Mesothelial cell of epicardium (in vitro differentiated cells): ENCODE results near the gene MS4A6A. TPM values are rescaled to one million over a fixed set of nuclear protein-coding genes. Genes with fewer than 3 reads are reported as not detected.
"Not testable (repeated sequence)": the region's sequence is repeated elsewhere in the genome, so short reads cannot be mapped to it uniquely, and the experiment has no call there.

ENCODE experiments used
- DNase-seq, 2 experiments: peaks; one replicate each; pipeline ENCODE4 v3.0.0; 2021; ENCODE audit warnings: low spot score in 2 of 2; ENCODE audit not compliant: unreplicated experiment in 2 of 2
- H3K27ac Mint-ChIP-seq: 2 replicates; pipeline ENCODE4 v1.8.0; 2021; ENCODE audit warnings: mixed read lengths
- H3K27me3 Mint-ChIP-seq: 2 replicates; pipeline ENCODE4 v1.8.0; 2021; ENCODE audit warnings: low read depth, mixed read lengths
- H3K36me3 Mint-ChIP-seq: 2 replicates; pipeline ENCODE4 v1.8.0; 2021; ENCODE audit warnings: mixed read lengths
- H3K4me1 Mint-ChIP-seq: 2 replicates; pipeline ENCODE4 v1.8.0; 2021; ENCODE audit warnings: mixed read lengths
- H3K4me3 Mint-ChIP-seq: 2 replicates; pipeline ENCODE4 v1.8.0; 2021; ENCODE audit warnings: mild to moderate bottlenecking, moderate library complexity, mixed read lengths
- H3K9me3 Mint-ChIP-seq: 2 replicates; pipeline ENCODE4 v1.8.0; 2021; ENCODE audit warnings: mixed read lengths
- total RNA-seq: library from RNA; stranded (reverse); gene quantifications from 3 replicates; pipeline ENCODE4 v1.2.1, GENCODE V29; 2021
- TF ChIP-seq, protein P1 (sequence below): fragments of 200-600 bp; sonication (generic); IDR thresholded peaks from one replicate; pipeline ENCODE4 v1.5.0; 2021; ENCODE audit warnings: antibody characterized with exemption; ENCODE audit not compliant: unreplicated experiment

MS4A6A gene
- total RNA-seq, 1 donor from 2014 or later, result not detected

- not testable (repeated sequence) for H3K36me3 Mint-ChIP-seq, H3K27me3 Mint-ChIP-seq, H3K4me1 Mint-ChIP-seq, H3K4me3 Mint-ChIP-seq, H3K9me3 Mint-ChIP-seq, H3K27ac Mint-ChIP-seq, DNase-seq
Observed at GRCh38 chr11:60185512-60185827, 2.6 kb upstream of the MS4A6A start.

GRCh38 chr11:60184824-60185511 is 2.1 kb upstream of the MS4A6A start:
- TF ChIP-seq, protein P1, sequence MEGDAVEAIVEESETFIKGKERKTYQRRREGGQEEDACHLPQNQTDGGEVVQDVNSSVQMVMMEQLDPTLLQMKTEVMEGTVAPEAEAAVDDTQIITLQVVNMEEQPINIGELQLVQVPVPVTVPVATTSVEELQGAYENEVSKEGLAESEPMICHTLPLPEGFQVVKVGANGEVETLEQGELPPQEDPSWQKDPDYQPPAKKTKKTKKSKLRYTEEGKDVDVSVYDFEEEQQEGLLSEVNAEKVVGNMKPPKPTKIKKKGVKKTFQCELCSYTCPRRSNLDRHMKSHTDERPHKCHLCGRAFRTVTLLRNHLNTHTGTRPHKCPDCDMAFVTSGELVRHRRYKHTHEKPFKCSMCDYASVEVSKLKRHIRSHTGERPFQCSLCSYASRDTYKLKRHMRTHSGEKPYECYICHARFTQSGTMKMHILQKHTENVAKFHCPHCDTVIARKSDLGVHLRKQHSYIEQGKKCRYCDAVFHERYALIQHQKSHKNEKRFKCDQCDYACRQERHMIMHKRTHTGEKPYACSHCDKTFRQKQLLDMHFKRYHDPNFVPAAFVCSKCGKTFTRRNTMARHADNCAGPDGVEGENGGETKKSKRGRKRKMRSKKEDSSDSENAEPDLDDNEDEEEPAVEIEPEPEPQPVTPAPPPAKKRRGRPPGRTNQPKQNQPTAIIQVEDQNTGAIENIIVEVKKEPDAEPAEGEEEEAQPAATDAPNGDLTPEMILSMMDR, result no peak
- no peak for DNase-seq
- Mint-ChIP-seq H3K4me3 (no peak overlapping the region), H3K27ac (no peak overlapping the region), H3K9me3 (peaks cover 7% of the 10 kb centered on the region), H3K4me1 (no peaks in the 10 kb centered on the region), H3K36me3 (no peaks in the 10 kb centered on the region), H3K27me3 (peaks cover 4% of the 10 kb centered on the region)

- Mint-ChIP-seq H3K4me3 (no peak overlapping the region), H3K9me3 (peaks cover 7% of the 10 kb centered on the region), H3K4me1 (no peaks in the 10 kb centered on the region), H3K27ac (no peak overlapping the region), H3K36me3 (no peaks in the 10 kb centered on the region), H3K27me3 (peaks cover 4% of the 10 kb centered on the region)
- TF ChIP-seq, protein P1, result no peak
- DNase-seq, result no peak
Observed at GRCh38 chr11:60183591-60184205, 815 bp upstream of the MS4A6A start.

GRCh38 chr11:60175860-60176275 is 7.0 kb downstream of the MS4A6A start:
- TF ChIP-seq, protein P1, result no peak
- no peaks in the 10 kb centered on the region for H3K4me1 Mint-ChIP-seq
- DNase-seq, result no peak
- H3K36me3 Mint-ChIP-seq, result no peaks in the 10 kb centered on the region
- H3K9me3 Mint-ChIP-seq, result no peaks in the 10 kb centered on the region
- peaks cover 4% of the 10 kb centered on the region for H3K27me3 Mint-ChIP-seq
- no peak overlapping the region for H3K4me3 Mint-ChIP-seq
- no peak overlapping the region for H3K27ac Mint-ChIP-seq

DNA sequence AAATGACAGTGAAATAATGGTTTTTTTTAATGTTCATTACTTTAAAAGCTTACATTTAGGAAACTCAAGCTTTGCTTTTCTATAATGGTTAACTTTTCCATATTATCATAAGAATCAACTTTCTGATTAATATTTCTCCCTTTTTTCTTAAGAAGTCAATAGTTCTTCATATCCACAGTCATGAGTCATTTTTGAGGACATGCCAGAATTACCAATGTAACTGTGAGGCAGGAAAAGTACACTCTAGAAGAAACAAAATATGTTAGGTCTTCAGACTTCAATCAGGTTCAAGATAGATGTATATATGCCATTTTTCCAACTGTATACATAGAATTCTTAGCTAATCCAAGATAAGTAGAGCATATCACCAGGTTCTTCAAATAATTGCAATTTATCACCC is 10.9 kb downstream of the MS4A6A start:
- Mint-ChIP-seq H3K27ac (no peak overlapping the region), H3K4me1 (no peaks in the 10 kb centered on the region)
- TF ChIP-seq, protein P1, result no peak

GRCh38 chr11:60170566-60170965 is 12.3 kb downstream of the MS4A6A start:
- Mint-ChIP-seq H3K36me3 (no peaks in the 10 kb centered on the region), H3K9me3 (peaks cover 18% of the 10 kb centered on the region), H3K27ac (no peak overlapping the region), H3K27me3 (no peaks in the 10 kb centered on the region), H3K4me1 (no peaks in the 10 kb centered on the region), H3K4me3 (no peak overlapping the region)
- TF ChIP-seq, protein P1, result no peak
- DNase-seq, result no peak

More for the DNA sequence above, 10.9 kb downstream of the MS4A6A start:
- H3K36me3 Mint-ChIP-seq, result no peaks in the 10 kb centered on the region
- H3K9me3 Mint-ChIP-seq, result peaks cover 18% of the 10 kb centered on the region
- no peak for DNase-seq
- H3K4me3 Mint-ChIP-seq, result no peak overlapping the region
- H3K27me3 Mint-ChIP-seq, result no peaks in the 10 kb centered on the region
